Retina (tissue), 1 donor: Measurements from ENCODE around the gene RAB8A.
A peak's percentile ranks its signal among the peaks of the same experiment; 100 is the strongest.

ENCODE experiments used
- DNase-seq: peaks from one replicate; pipeline ENCODE4 v3.0.0-alpha.2; 2016

Gene RAB8A

DNA sequence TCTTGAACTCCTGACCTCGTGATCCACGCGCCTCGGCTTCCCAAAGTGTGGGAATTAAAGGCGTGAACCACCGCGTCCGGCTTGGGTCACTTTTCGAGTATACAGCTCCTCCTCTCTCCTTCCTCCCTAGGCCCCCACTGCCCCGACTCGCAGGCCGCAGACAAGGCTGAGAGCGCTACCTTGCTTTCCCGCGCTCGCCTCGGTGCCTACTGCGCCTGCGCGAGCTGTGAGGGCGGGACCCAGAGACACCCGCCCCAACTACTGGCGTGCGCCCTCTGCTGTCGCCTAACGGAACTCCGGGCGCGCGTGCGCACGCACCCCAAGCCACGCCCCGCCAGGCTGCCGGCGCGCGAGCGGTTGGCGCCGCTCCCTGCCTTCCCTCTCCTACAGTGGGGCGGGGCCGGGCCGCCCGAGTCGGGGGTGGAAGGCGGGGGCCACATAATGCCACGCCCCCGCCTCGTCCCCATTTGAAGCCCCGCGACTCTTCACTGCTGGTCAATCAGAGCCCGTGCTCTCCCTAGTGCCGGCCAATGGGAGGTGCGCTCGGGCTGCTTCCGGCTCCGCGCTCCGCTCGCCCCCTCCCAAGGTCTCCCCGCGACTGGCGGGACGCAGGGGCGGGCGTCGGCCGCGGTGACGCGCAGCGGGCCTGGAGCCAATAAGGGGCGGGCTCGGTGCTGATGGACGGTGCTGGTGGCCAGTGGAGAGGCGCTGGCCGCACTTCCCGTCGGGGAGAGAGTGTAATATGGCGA lies at the start of gene RAB8A:
TSS of gene RAB8A (plus strand) at position 730 of the 749 bp plus-strand sequence. CDS start at position 743, 13 bp downstream.
- DNase-seq = peak; percentile 100

GRCh38 chr19:16061943-16062342 lies 49.7 kb upstream of the RAB8A start:
- no peak for DNase-seq

DNA sequence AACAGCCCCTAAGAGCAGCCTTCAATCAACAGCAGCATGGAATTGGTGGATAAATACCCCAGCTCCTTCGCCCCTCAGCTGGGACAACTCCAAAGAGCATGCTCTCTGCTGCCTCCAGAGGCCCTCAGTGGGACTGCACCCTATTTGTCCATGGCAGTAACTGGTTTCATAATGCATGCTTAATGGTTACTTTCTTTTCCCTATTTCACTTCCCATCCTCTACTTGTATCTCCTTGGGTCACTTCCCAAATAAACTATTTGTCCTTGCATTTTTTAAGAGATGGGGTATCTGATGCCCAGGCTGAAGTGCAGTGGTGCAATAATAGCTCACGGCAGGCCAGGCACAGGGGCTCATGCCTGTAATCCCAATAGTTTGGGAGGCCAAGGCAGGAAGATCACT lies 48.9 kb upstream of the RAB8A start:
- peak; percentile 20 for DNase-seq

DNA sequence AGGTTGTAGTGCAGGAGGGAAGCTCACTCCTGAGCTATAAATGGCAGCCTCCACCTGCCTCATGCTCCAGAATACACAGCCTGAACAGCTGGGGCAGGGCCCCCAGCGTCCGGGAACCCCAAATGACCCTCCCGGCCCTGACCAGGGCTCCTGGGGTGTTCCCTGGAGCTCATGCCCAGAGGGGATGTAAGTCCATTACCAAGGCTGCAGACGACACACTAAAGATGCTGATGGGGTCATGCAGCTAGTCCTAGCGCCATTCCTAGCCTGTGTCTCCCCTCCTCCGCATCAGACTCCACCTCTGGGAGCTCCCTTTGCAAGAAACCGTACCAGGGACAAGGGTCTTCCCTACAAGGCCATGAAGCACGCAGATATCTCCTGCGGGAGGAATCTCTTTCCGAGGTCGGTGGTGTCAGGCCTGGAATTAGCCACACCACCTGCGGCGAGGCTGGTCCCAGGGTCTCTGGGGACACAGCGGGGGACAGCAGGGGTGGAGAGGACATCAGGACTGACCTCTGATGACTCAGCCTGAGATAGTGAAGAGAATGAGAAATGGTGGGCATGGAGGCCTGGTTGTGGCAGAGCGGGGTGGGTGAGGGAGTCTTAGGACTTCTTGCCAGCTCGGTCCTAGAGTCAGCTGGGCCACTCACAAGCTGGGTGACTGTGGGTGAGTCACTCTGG lies 47.3 kb upstream of the RAB8A start:
- DNase-seq = no peak

- no peak for DNase-seq
Observed at GRCh38 chr19:16066611-16067104, 45.0 kb upstream of the RAB8A start.

DNA sequence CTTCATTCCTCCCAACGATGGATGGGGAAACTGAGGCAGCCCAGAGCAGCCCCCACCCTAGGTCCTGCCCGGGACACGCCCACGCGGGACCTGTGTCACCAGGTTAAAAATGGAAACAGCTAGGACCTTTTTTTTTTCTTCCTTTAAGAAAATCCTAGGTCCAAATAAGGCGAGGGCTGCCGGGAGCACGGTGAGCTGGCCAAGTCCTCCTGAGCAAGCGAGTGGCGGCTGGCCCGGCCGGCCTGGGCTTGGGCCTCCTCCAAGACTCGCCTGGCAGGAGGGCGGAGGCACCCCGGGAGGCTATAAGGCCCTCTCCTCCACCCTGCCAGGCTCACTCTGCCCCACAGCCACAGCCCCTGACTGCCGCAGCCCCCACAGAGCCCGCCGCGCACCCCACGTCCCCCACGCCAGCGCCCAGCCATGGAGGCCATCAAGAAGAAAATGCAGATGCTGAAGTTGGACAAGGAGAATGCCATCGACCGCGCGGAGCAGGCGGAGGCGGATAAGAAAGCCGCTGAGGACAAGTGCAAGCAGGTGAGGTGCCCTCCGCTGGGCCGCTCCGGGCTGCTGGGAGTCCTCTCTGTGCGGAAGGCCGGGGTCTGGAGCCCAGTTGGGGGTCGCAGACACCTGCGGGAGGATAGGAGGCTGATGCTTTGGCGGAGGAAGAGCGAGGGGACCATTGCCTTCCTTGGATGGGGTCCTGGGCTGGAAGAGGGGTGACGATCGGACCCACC lies 44.3 kb upstream of the RAB8A start:
- no peak for DNase-seq

DNA sequence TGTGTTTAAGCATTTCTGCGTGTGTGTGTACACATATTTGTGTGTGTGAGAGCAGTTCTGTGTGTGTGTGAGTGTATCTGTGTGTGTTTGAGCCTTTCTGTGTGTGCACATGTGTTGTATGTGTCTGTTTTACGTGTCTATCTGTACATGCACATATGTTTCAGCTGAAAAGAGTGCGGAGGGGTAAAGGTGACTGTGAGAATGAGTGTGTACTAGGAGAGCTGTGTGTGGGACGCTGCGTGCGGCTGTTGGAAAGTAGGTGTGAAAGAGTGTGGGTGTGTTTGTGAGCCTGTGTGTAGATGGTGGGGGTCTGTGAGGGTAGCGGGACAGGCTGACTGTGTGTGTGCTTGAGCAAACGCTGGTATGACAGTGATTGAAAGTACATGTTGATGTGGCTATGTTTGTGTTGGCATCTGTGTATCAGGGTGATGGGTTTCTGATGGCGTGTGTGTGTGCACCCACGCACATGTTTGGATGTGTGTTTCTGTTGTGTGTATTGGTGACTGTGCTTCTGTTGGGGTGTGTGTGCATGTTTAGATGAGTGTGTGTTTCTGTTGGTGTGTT lies 42.9 kb upstream of the RAB8A start:
- no peak for DNase-seq

- DNase-seq = no peak
Observed at GRCh38 chr19:16069813-16070365, 41.8 kb upstream of the RAB8A start.

DNA sequence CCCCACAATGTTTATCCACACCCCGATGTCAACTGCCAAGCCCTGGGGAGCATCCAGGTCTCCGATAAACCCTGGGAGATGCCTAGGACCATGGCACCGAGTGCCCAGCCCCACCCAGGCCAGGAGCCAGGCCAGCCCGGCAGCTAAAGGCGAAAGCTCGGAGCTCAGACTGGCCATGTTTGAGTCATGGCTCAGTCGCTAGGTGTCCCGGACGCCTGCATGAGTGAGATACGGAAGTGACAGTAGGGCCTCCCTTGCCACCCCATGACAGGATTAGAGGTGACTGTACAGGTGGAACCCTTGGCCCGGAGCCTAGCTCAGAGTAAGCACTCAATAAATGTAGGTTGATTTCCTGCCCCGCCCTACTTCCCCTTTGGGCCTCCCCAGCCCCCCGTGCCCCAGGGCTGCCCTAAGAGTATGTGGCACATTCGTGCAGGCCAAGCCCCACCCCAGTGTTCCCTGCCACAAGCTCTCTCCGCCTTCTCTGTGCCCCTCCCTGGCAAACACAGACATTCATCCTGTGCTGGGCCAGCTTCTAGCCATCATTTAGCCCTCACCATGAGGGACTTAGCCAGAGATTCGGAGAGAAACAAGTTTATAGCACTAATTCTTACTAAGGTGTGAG lies 41.2 kb upstream of the RAB8A start:
- DNase-seq = no peak

DNA sequence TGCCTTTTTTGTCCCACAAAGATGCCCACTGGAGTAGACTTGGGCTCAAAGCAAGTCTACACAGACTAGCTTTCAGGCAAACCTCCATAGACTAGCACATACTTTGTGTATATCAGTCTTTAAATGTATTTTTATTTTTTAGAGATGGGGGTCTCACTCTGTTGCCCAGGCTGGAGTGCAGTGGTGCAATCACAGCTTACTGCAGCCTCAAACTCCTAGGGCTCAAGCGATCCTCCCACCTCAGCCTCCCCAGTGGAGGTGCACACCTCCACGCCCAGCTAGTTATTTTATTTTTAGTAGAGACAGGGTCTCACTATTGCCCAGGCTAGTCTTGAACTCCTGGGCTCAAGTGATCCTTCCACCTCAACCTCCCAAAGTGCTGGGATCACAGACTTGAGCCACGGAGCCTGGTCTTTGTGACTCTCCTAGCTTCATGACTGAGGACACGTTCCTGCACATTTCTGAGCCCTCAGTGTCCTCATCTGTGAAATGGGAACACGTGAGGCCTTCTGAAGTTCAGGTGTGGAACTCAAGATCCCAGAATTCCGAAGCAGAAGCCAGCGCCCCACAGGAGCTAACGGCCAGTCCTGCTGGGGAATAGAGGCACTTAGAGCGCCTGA lies 40.5 kb upstream of the RAB8A start:
- DNase-seq = no peak

- DNase-seq = no peak
Observed at GRCh38 chr19:16073481-16073880, 38.2 kb upstream of the RAB8A start.

GRCh38 chr19:16073988-16074387 lies 37.7 kb upstream of the RAB8A start:
- no peak for DNase-seq

DNA sequence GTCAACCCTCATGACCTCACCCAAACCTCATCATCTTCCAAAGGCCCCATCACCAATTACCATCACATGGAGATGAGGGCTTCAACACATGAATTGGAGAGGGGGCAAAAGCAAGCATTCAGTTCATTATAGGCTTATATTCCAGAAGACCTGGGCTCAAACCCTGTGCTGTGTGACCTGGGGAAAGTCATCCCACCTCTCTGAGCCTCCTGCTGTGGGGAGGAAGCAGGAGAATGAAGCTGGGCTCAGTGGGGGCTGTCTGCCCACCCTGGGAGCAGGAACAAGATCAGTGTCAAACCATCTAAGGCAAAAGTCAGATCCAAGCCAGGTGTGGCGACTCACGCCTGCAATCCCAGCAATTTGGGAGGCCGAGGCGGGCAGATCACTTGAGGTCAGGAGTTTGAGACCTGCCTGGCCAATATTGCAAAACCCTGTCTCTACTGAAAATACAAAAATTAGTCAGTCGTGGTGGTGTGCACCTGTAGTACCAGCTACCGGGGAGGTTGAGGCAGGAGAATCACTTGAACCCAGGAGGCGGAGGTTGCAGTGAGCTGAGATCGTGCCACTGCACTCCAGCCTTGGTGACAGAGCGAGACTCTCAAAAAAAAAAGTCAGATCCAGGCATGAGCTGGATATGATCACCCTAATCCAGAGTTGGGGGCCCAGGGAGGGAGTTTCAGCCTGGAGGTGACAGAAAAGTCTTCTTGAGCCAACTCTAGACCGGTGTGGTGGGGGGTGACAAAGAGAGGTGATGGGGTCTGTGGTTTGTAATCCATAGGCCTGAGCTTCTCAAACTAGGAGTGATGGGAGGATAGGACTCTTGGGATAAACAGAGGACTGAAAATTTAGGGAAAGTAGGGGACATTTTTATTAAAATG lies 37.0 kb upstream of the RAB8A start:
- no peak for DNase-seq

DNA sequence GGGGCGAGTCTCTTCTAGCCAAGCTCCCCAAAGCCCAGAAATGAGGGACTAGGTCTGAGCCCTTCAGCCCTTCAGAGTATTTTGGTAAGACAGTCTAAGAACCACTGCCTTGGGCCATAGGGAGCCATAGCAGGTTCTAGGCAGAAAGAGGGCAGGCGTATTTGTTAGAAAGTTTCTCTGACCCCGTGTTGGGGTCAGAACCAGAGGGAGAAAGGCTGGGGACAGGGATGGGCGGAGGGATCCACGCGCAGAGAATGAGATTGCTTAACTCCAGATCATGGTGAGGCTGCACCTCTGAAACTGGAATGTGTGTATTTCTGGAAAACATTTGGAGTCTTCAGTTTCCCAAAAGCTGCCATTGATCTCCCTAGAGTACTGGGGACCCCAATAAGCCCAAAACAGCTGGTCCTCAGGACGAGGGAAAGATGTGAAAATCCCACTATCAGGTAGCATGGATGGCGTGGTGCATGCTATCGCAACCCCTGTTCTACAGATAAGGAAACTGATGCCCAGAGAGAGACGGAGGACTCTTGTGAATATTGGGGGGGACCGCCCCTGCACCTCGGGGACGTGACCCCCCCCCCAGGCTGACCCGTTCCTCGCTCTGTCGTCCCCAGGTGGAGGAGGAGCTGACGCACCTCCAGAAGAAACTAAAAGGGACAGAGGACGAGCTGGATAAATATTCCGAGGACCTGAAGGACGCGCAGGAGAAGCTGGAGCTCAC lies 36.1 kb upstream of the RAB8A start:
- no peak for DNase-seq

GRCh38 chr19:16076154-16076957 lies 35.3 kb upstream of the RAB8A start, which contains the start of gene TPM4:
Gene TPM4 (plus strand): TSS chr19:16076495. CDS start chr19:16076566, 71 bp downstream.
- DNase-seq = peak; percentile 84

DNA sequence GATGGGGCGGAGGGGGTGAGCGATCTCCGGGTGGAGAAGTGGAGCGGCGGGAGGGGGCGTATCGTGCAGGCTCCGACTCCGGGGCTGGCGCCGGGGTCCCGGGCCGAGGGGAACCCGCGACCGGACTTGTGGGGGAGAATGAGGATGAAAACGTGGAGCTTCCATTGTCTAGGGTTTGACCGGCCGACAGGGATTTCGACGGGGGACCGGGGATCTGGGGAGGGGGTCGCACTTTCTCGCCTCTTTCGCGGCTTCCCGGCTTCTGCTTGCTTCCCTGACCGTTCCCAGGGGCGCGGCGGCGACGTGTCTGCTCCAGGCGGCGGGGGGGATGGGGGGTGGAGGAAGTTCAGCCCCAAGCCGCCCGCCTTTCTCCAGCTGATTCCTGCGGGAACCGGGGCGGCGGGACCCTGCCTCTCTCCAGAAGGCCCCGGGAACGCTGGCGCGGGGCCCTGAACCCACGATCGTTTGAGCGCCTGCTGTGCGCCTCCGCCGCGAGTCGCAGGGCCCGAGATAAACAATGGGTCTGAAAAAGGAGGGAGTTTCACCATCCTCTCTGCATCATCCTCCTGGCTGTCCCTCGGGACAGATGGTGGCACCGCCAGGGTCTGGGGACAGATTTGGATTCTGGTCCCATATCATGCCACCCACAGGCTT lies 34.6 kb upstream of the RAB8A start:
- DNase-seq = peak; percentile 80

- DNase-seq = peak; percentile 35
Observed at GRCh38 chr19:16077984-16078758, 33.5 kb upstream of the RAB8A start.
